GM12801 (cell line): ENCODE data around the gene SIGLECL1.

Source experiments
- TF ChIP-seq, protein P1 (sequence below): IDR thresholded peaks from one replicate; pipeline ENCODE4 v1.5.1; 2011; ENCODE audit warnings: control low read depth; ENCODE audit not compliant: insufficient read length; ENCODE audit errors: extremely low read depth

SIGLECL1 gene

DNA sequence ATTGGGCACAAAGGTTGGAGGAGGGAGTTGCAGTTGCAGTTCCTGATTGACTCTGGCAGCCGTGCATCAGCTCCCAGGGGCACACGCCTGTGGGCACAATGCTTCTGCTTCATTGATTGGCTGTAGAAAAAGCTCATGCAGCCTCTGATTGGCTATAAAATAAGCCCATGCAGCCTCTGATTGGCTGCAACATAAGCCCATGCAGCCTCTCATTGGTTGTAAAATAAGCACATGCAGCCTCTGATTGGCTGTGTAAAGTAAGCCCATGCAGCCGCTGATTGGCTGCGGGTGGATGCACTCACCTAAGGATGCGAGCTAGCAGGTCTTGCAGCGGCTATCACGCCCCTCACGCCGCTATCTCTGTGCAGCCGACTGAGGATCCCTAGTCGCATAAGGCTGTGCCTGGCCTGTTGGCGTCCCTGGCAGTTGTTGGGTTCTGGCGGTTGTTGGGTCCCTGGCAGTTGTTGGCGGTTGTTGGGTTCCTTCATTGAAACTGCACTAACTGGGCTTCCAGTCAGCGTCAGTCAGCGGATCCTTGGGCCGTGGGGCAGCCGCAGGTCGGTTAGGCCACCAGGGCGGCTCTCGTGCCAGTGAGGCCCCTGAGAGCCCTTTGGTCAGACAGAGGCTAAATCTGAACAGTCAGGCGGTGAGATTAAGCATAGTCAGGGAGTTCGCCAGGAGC lies at the start of gene SIGLECL1:
TSS of gene SIGLECL1 (plus strand) at position 295 of the 682 bp plus-strand sequence. CDS start 12,993 bp downstream, outside the sequence.
- TF ChIP-seq, protein P1, sequence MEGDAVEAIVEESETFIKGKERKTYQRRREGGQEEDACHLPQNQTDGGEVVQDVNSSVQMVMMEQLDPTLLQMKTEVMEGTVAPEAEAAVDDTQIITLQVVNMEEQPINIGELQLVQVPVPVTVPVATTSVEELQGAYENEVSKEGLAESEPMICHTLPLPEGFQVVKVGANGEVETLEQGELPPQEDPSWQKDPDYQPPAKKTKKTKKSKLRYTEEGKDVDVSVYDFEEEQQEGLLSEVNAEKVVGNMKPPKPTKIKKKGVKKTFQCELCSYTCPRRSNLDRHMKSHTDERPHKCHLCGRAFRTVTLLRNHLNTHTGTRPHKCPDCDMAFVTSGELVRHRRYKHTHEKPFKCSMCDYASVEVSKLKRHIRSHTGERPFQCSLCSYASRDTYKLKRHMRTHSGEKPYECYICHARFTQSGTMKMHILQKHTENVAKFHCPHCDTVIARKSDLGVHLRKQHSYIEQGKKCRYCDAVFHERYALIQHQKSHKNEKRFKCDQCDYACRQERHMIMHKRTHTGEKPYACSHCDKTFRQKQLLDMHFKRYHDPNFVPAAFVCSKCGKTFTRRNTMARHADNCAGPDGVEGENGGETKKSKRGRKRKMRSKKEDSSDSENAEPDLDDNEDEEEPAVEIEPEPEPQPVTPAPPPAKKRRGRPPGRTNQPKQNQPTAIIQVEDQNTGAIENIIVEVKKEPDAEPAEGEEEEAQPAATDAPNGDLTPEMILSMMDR, result no peak

DNA sequence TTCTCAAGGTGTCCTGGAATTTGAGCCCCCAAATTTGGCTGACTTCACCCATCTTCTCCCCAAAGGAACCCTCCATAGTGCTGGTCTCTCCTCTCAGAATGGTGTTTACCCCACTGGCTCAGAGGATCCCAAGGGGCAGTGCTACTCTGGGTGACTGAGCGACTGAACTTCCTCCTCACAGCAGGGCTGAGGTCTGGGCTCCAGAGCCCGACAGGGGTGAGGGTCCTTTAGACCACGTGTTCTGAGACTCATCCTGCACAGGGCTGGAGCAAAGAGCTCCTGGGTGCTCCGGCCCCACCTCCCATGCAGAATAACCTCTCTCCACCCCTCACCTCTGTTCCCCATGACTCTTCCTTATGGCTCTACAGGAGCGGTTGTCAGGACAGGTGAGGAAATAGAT lies 49.2 kb upstream of the SIGLECL1 start:
- TF ChIP-seq, protein P1, result no peak

DNA sequence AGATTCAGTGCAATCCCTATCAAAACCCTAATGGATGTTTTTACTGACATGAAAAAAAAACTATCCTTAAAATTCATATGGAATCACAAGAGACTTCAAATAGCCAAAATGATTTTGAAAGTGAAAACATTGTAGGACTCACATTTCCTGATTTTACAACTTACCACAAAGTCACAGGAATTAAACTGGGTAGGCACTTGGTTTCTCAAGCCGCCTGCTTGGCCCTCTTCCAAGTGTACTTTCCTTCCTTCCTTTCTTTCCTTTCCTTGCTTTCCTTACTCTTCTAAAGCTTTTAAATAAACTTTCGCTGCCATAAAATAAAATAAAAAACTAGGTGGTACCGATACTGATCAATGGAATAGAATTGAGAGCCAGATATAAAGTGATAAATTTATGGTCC lies 47.0 kb upstream of the SIGLECL1 start:
- TF ChIP-seq, protein P1, result no peak

GRCh38 chr19:51204321-51204720 lies 46.6 kb upstream of the SIGLECL1 start:
- TF ChIP-seq, protein P1, result no peak

DNA sequence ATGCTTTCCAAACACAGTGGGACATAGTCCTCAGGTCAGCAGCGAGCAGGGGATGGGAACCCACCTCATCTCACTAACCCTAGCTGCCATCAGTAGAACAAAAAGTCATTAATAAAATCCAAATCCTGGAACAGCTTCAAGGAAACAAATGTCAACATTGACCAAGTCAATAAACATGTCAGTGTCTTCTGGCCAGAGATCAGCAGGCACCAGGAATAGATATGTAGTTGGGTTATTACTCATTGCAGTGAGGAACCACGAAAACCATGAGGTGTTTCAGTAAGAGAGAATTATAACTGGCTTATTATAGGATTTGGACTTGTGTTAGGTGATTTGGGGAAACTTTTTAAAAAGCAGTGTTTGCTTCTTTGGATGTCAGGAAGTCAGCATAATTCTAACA lies 43.1 kb upstream of the SIGLECL1 start:
- TF ChIP-seq, protein P1, result no peak

GRCh38 chr19:51210191-51210784 lies 40.6 kb upstream of the SIGLECL1 start:
- TF ChIP-seq, protein P1, result no peak

DNA sequence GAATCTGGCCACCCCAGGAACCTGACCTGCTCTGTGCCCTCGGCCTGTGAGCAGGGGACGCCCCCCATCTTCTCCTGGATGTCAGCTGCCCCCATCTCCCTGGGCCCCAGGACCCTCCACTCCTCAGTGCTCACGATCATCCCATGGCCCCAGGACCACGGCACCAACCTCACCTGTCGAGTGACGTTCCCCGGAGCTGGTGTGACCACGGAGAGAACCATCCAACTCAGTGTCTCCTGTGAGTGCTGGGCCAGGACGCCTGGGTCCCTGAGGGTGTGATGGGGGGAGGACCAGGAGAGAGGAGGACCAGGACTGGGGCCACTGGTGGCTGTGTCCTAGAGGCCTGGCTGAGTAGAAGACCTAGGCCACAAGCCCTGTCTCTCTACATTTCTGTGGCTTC lies 39.0 kb upstream of the SIGLECL1 start:
- TF ChIP-seq, protein P1, result no peak
